BJ (cell line): ENCODE results near the gene RPS10. TPM values are rescaled to one million over a fixed set of nuclear protein-coding genes. Genes with fewer than 3 reads are reported as not detected.

ENCODE experiments used
- CTCF ChIA-PET: fragments of 350-600 bp; formaldehyde crosslinking; extraction: SDS; loops from one replicate; lab custom pipeline; 2021; ENCODE audit warnings: antibody characterized with exemption, inconsistent platforms; lab: Yijun Ruan, JAX
- POLR2A ChIA-PET: fragments of 300-600 bp; sonication (Branson Sonifier 250); formaldehyde crosslinking; extraction: SDS; loops from one replicate; lab custom pipeline; 2021; ENCODE audit warnings: antibody characterized with exemption; lab: Charles Lee
- DNase-seq: peaks from one replicate; pipeline ENCODE4 v3.0.0-alpha.2; 2011; ENCODE audit warnings: low read depth
- H3K27me3 ChIP-seq: 2 replicates; pipeline ENCODE4 v1.6.0; 2011; ENCODE audit warnings: low read length; ENCODE audit not compliant: control insufficient read depth, insufficient read depth
- H3K36me3 ChIP-seq: 2 replicates; pipeline ENCODE4 v1.5.1; 2011; ENCODE audit warnings: low read length; ENCODE audit not compliant: control insufficient read depth, insufficient read depth
- H3K4me3 ChIP-seq: 2 replicates; pipeline ENCODE4 v1.5.1; 2011; ENCODE audit warnings: low read depth, mild to moderate bottlenecking, control low read depth, low read length
- CTCF ChIP-seq: IDR thresholded peaks from 2 replicates; pipeline ENCODE4 v1.5.1; 2011; ENCODE audit warnings: low read depth, mild to moderate bottlenecking, control low read depth, inconsistent platforms, low read length, moderate library complexity; ENCODE audit not compliant: insufficient read depth
- polyA plus RNA-seq: library from polyadenylated mRNA; depleted of rRNA; stranded (reverse); fragments of >200 nt; gene quantifications from 2 replicates; pipeline ENCODE4 v1.2.3, GENCODE V29; 2011

RPS10 gene
- polyA plus RNA-seq, 1 experiment = 3,048 TPM

DNA sequence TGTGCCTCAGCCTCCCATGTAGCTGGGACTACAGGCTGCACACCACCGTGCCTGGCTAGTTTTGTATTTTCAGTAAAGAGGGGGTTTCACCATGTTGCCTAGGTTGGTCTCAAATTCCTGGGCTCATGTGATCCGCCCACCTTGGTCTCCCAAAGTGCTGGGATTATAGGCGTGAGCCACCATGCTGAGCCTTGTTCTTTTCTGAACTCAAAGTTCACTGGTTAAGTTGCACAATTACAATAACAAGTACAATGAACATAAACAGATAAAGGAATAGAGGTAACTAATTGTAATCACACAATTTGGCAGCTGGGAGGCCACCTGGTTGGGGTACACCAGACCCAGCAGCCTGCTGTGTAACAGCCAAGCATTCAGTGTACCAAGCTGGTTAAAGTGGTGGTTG lies 40.1 kb downstream of the RPS10 start:
- H3K36me3 ChIP-seq = no peaks in the 10 kb centered on the region
- DNase-seq = no peak
- no peak for TF ChIP-seq CTCF
- POLR2A ChIA-PET = interaction anchor here (0.7 kb wide), 1 partner anchor 29 kb away, joined by 5 read pairs; no protein-coding TSS in a partner anchor
- CTCF ChIA-PET = interaction anchor here (1.9 kb wide), 1 partner anchor 136 kb away, joined by 5 read pairs; no protein-coding TSS in a partner anchor
- no peaks in the 10 kb centered on the region for H3K27me3 ChIP-seq
- H3K4me3 ChIP-seq = no peak overlapping the region

DNA sequence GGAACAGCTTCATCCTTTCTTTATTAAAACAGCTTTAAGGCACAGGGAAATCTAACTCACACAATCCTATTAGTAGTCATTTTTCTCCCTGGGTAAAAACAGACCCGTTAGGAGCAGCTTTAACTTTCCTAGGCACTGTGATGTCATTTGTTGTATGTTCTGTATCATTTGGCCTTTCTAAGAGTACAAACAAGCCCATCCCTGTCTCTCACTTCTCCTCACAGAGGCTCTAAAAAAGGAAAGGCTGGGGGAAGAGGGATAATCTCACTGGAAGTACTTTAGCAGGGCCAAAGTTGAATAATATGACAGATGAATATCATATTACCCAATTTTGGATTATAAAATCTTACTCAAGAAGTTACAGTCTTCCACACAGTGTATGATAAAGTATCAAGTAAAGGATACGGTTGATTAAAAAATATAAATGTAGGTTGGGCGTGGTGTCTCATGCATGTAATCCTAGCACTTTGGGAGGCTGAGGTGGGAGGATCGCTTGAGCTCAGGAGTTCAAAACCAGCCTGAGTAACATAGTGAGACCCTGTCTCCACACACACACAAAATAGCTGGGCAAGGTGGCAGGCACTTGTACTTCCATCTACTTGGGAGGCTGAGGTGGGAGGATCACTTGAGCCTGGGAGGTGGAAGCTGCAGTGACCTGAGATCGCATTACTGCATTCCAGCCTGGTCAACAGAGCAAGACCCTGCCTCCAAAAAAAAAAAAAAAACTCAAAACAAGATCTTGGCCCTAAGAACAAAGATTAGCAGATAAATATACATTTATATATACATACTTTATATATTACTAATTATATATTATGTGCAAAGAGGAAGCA lies 41.3 kb downstream of the RPS10 start:
- POLR2A ChIA-PET = no interaction called here
- no peak for TF ChIP-seq CTCF
- no peak for DNase-seq
- CTCF ChIA-PET = interaction anchor here (1.6 kb wide), 1 partner anchor 135 kb away, joined by 5 read pairs; no protein-coding TSS in a partner anchor
- Histone ChIP-seq H3K4me3 (no peak overlapping the region), H3K36me3 (no peaks in the 10 kb centered on the region), H3K27me3 (no peaks in the 10 kb centered on the region)

- DNase-seq = no peak
- Histone ChIP-seq H3K36me3 (no peaks in the 10 kb centered on the region), H3K4me3 (no peak overlapping the region), H3K27me3 (no peaks in the 10 kb centered on the region)
- TF ChIP-seq CTCF = no peak
- ChIA-PET CTCF (interaction anchor here (1.6 kb wide), 1 partner anchor 134 kb away, joined by 5 read pairs; no protein-coding TSS in a partner anchor), POLR2A (no interaction called here)
These were observed 42.1 kb downstream of the RPS10 start for GRCh38 chr6:34383656-34384320.

- Histone ChIP-seq H3K4me3 (no peak overlapping the region), H3K36me3 (no peaks in the 10 kb centered on the region), H3K27me3 (no peaks in the 10 kb centered on the region)
- CTCF ChIA-PET = interaction anchor here (1.6 kb wide), 1 partner anchor 134 kb away, joined by 5 read pairs; no protein-coding TSS in a partner anchor
- DNase-seq = no peak
- no peak for TF ChIP-seq CTCF
- POLR2A ChIA-PET = no interaction called here
These were observed 42.7 kb downstream of the RPS10 start for GRCh38 chr6:34383161-34383631.

DNA sequence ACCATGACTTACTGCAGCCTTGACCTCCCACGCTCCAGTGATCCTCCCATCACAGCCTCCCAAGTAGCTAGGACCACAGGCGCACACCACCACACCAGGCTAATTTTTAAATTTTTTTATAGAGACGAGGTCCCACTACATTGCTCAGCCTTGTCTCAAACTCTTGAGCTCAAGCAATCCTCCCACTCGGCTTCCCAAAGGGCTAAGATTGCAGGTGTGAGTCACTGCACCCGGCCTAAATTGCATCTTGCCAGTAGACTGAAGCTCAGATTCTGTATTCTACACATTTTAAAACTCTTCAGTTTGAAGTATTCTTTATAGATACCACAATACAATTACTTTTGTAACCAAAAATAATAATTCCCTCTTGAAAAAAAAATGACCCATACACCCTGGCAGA lies 44.8 kb downstream of the RPS10 start:
- H3K4me3 ChIP-seq = no peak overlapping the region
- no peak for TF ChIP-seq CTCF
- ChIA-PET CTCF (interaction anchor here (1.4 to 1.5 kb wide), 2 partner anchors 10 to 131 kb away, joined by 3 to 5 read pairs; no protein-coding TSS in a partner anchor), POLR2A (no interaction called here)
- no peaks in the 10 kb centered on the region for H3K27me3 ChIP-seq
- no peaks in the 10 kb centered on the region for H3K36me3 ChIP-seq
- no peak for DNase-seq
